Measurements from ENCODE around the gene OVOL1.
A peak's percentile ranks its signal among the peaks of the same experiment; 100 is the strongest.

Gene OVOL1

DNA sequence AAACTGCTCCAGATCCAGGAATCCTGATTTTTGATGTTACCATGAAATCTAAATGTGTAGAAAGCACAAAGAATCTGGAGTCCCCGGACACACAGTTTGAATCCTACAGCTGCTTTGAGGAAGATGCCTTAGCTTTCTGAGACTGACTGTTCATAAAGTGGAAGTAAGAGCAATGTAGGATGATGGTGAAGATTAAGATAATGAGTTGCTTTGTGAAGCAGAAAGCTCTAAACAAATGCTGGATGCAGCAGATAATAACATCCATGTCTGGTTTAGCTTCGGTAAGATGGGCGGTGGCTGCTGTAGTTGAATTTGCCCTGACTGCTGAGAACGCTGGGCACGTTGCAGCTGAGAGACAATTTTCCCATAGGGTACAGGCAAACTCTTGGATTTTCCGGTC, 20.1 kb downstream of the OVOL1 start:
- Histone ChIP-seq H3K27me3 (ENCODE audit: insufficient read depth, low read length) (peaks cover 19% of the 10 kb centered on the region), H3K4me3 (ENCODE audit: low read depth, low read length) (no peak overlapping the region), H3K4me1 (ENCODE audit: control insufficient read depth, insufficient read depth, low read length, unreplicated experiment) (no peaks in the 10 kb centered on the region), H3K79me2 (ENCODE audit: control insufficient read depth, insufficient read depth, low read length, unreplicated experiment) (no peaks in the 10 kb centered on the region), H3K36me3 (ENCODE audit: insufficient read depth, low read length) (no peaks in the 10 kb centered on the region), H2AFZ (ENCODE audit: low read length, unreplicated experiment) (no peak overlapping the region), H3K27ac (ENCODE audit: low read depth, low read length) (no peak overlapping the region)

DNA sequence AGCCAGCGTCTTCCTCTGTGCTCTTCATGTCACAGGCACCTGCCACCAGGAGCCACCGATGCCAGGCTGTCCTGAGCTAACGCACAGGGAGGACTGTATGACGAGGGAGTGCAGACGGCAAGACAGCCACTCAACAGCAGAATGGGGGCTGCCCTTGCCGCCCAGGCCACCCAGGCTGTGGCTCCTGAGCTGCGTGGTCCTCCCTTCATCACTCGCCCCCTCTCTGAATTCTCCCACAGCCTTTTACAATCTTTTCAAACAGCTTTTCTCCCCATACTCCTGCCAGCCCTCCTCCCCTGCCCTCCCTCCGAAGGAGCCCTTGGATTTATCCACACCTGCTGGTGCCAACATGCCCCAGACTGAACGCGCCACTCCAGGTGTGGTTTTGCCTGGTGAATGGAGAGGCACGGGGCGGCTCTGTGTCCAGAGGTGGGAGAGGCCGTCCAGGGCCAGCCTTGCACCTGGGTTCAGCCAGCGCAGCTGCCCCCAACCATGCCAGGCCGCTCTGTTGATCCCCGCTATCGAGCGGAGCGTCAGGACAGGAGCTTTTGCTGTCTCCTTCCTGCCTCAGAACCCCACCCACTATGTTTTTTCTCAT, 22.0 kb downstream of the OVOL1 start:
- Histone ChIP-seq H2AFZ (ENCODE audit: low read length, unreplicated experiment) (no peak overlapping the region), H3K36me3 (ENCODE audit: insufficient read depth, low read length) (no peaks in the 10 kb centered on the region), H3K27me3 (ENCODE audit: insufficient read depth, low read length) (peaks cover 5% of the 10 kb centered on the region), H3K4me3 (ENCODE audit: low read depth, low read length) (no peak overlapping the region), H3K4me1 (ENCODE audit: control insufficient read depth, insufficient read depth, low read length, unreplicated experiment) (peaks cover 3% of the 10 kb centered on the region), H3K27ac (ENCODE audit: low read depth, low read length) (no peak overlapping the region), H3K79me2 (ENCODE audit: control insufficient read depth, insufficient read depth, low read length, unreplicated experiment) (no peaks in the 10 kb centered on the region)

DNA sequence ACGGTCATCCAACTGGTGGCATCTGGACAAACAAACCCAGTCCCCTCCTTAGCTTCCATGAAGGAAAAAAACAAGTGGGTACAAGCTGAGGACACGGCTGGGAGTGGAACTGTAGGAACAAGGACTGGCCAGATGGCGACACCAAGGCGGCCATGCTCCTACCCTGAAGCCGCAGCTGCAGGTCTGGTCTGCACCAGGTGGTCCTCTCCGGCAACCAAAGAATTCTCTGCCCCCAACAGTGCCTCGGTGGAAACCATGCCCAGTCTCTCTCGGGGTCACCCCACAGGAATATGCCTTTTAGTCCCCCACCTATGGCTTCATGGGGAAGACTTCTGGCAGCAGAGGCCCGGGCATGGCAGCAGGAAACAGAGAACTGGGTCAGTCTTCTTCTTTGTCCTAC, 22.6 kb downstream of the OVOL1 start:
- H3K79me2 ChIP-seq (ENCODE audit: control insufficient read depth, insufficient read depth, low read length, unreplicated experiment): no peaks in the 10 kb centered on the region
- H2AFZ ChIP-seq (ENCODE audit: low read length, unreplicated experiment): no peak overlapping the region
- no peak overlapping the region for H3K27ac ChIP-seq (ENCODE audit: low read depth, low read length)
- H3K36me3 ChIP-seq (ENCODE audit: insufficient read depth, low read length): no peaks in the 10 kb centered on the region
- H3K27me3 ChIP-seq (ENCODE audit: insufficient read depth, low read length): no peaks in the 10 kb centered on the region
- peaks cover 10% of the 10 kb centered on the region for H3K4me1 ChIP-seq (ENCODE audit: control insufficient read depth, insufficient read depth, low read length, unreplicated experiment)
- H3K4me3 ChIP-seq (ENCODE audit: low read depth, low read length): no peak overlapping the region

DNA sequence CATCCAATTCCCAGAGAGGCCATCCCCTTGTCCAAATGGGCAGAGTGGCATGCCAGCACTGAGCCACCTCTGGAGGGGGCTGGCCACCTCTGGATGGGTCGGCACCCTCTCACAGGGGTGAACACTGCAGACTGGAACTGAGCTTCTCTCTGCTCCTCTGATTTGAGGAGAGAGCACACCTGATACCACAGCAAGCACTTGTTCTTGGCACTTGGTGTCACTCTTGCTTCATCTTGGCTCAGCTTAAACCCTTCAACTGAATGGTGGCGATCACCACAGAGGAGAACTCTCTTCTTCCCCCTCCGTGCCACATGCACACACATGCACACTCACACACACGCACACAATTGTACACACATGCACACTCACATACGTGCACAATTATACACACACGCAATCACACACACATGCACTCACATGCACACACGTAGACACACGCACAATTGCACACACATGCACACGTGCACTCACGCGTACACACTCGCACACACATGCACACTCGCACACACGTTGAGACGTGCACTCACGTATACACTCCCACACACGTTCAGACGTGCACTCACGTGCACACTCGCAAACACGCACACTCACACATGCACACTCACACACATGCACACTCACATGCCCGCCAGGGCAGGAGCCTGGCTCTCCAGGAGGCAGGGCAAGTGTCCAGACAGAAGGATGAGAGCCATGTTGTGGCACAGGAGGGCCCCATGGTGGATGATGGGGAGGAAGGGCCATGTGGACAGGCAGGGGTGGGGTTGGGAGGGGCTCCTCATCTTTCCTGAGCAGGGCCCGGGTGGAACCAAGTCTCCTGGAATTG, 23.4 kb downstream of the OVOL1 start:
- H3K79me2 ChIP-seq (ENCODE audit: control insufficient read depth, insufficient read depth, low read length, unreplicated experiment): no peaks in the 10 kb centered on the region
- H2AFZ ChIP-seq (ENCODE audit: low read length, unreplicated experiment): no peak overlapping the region
- H3K27ac ChIP-seq (ENCODE audit: low read depth, low read length): no peak overlapping the region
- H3K27me3 ChIP-seq (ENCODE audit: insufficient read depth, low read length): no peaks in the 10 kb centered on the region
- peaks cover 17% of the 10 kb centered on the region for H3K4me1 ChIP-seq (ENCODE audit: control insufficient read depth, insufficient read depth, low read length, unreplicated experiment)
- H3K36me3 ChIP-seq (ENCODE audit: insufficient read depth, low read length): no peaks in the 10 kb centered on the region
- no peak overlapping the region for H3K4me3 ChIP-seq (ENCODE audit: low read depth, low read length)

DNA sequence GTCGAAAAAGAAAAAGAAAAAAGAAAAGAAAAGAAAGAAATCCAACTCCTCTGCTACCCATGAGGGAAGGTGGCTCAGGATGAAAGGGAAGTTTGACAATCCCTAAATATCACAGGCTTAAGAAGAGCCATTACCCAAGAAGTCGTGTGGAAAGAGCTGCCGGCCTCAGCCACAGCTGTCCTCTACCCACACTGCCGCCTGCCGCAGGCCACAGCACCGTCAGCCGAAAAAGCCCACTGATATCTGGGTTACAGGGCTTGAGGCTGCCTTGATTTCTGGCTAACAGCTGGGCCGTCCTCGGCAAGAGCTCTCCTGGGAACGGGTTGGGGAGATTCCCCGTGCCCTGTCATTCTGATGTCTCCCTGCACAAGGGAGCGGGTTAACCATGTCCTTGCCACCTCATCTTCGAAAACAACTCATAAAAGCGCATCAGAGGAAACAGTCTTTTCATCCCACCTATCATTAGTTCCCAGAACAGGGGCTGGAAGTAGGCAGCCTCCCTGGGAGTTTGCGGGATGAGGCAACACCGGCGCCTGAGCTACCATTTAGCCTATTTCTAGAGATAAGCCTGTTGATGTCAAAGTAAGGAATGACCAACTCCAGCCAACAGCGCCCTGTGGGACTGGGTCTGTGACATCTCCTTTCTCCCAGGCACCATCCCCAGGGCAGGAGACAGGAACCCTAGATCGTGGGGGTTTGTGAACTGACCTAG, 25.1 kb downstream of the OVOL1 start:
- H2AFZ ChIP-seq (ENCODE audit: low read length, unreplicated experiment): no peak overlapping the region
- peaks cover 22% of the 10 kb centered on the region for H3K4me1 ChIP-seq (ENCODE audit: control insufficient read depth, insufficient read depth, low read length, unreplicated experiment)
- no peaks in the 10 kb centered on the region for H3K36me3 ChIP-seq (ENCODE audit: insufficient read depth, low read length)
- no peak overlapping the region for H3K27ac ChIP-seq (ENCODE audit: low read depth, low read length)
- no peaks in the 10 kb centered on the region for H3K27me3 ChIP-seq (ENCODE audit: insufficient read depth, low read length)
- peaks cover 6% of the 10 kb centered on the region for H3K79me2 ChIP-seq (ENCODE audit: control insufficient read depth, insufficient read depth, low read length, unreplicated experiment)
- no peak overlapping the region for H3K4me3 ChIP-seq (ENCODE audit: low read depth, low read length)

DNA sequence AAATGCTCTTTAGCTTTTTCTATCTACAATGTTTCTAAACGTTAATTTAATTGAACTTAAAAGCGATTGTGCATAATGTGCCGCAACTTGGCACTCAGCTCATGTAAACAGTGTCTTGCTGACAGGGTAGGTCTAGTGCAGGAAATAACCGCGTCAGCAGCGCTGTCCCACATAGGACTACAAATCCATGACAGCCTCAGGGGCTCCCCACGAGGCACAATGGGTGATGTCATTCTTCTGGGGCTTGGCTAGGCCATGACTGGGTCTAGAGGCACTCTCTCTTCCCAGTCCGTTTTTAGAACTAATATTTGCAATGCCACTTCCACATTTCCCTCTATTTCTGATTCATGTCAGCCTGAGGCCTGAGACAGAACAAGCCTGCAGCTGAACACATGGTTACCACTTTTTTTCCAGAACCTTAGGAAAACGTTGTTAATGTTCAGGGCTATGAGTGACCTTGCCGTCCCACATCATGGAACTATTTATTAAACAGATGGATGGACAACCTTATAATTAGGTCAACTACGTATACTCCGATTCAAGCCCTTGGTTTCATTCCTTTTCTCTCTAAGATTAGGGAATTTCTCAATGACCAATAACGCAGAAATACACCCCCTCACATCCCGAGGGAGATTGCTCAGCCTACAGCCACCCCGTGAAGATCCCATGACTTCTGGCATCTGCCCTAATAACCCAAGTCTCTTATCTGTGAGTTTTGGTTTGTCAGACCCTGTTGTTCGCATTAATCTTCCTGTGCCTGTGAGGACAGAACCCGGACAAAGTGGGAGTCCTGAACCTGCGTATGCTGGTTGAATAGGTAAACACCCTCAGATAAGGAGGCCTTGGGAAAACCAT, 27.5 kb downstream of the OVOL1 start:
- peaks cover 22% of the 10 kb centered on the region for H3K4me1 ChIP-seq (ENCODE audit: control insufficient read depth, insufficient read depth, low read length, unreplicated experiment)
- no peaks in the 10 kb centered on the region for H3K27me3 ChIP-seq (ENCODE audit: insufficient read depth, low read length)
- H3K4me3 ChIP-seq (ENCODE audit: low read depth, low read length): no peak overlapping the region
- no peak overlapping the region for H2AFZ ChIP-seq (ENCODE audit: low read length, unreplicated experiment)
- H3K79me2 ChIP-seq (ENCODE audit: control insufficient read depth, insufficient read depth, low read length, unreplicated experiment): peaks cover 9% of the 10 kb centered on the region
- no peaks in the 10 kb centered on the region for H3K36me3 ChIP-seq (ENCODE audit: insufficient read depth, low read length)
- H3K27ac ChIP-seq (ENCODE audit: low read depth, low read length): peak overlapping the region; percentile 64

DNA sequence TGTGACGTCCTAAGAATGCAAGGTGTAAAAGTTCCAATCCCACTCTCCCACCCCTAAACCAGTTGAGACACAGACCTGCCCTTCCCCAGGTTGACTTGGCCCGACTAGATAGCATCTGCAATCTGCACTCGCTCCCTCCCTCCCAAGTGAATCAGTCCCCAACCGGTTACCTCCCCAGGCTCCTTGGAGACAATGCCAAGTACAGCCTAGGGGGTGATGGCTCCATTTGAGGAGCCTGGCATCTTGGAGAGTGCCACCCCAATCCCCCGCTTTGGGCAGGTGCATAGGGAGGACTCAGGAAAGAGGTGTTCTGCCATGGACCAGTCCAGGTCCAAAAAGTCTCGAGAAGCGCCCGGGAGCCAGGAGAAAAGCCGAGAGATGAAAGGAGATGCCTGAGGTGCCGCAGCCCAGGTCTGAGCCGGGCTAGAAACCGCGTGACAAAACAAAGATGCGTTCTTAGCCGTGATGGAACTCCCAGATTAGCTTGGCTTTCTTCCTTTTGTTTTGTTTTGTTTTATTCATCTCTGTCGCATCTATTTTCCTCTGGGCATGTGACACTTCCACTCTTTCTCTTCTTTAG, 28.2 kb downstream of the OVOL1 start:
- peaks cover 22% of the 10 kb centered on the region for H3K4me1 ChIP-seq (ENCODE audit: control insufficient read depth, insufficient read depth, low read length, unreplicated experiment)
- peak overlapping the region; percentile 64; the same call in 1 of the 2 replicates for H3K27ac ChIP-seq (ENCODE audit: low read depth, low read length)
- H3K36me3 ChIP-seq (ENCODE audit: insufficient read depth, low read length): no peaks in the 10 kb centered on the region
- no peaks in the 10 kb centered on the region for H3K27me3 ChIP-seq (ENCODE audit: insufficient read depth, low read length)
- H2AFZ ChIP-seq (ENCODE audit: low read length, unreplicated experiment): no peak overlapping the region
- H3K79me2 ChIP-seq (ENCODE audit: control insufficient read depth, insufficient read depth, low read length, unreplicated experiment): peaks cover 9% of the 10 kb centered on the region
- no peak overlapping the region for H3K4me3 ChIP-seq (ENCODE audit: low read depth, low read length)

DNA sequence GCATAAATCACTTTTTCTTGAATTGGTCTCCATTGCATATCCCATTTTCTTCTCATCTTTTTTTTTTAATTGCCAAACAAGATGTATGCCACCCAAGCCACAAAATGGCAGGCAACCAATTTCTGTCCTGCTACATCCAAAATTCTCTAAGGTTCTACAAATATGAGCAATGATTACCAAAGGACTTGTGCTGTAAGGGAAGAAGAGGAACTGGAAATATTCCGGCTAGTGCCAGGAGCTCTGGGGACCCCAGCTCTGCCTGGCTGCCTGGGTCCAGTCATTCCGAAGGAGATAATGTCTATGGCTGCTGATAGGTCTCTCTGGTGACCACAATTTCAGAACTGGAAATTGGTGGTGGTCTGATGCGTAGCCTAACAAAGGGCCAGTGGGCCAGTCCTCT, 29.8 kb downstream of the OVOL1 start:
- Histone ChIP-seq H3K79me2 (ENCODE audit: control insufficient read depth, insufficient read depth, low read length, unreplicated experiment) (peaks cover 9% of the 10 kb centered on the region), H3K27ac (ENCODE audit: low read depth, low read length) (no peak overlapping the region), H3K27me3 (ENCODE audit: insufficient read depth, low read length) (no peaks in the 10 kb centered on the region), H3K4me1 (ENCODE audit: control insufficient read depth, insufficient read depth, low read length, unreplicated experiment) (peaks cover 22% of the 10 kb centered on the region), H2AFZ (ENCODE audit: low read length, unreplicated experiment) (no peak overlapping the region), H3K36me3 (ENCODE audit: insufficient read depth, low read length) (no peaks in the 10 kb centered on the region), H3K4me3 (ENCODE audit: low read depth, low read length) (peak overlapping the region; percentile 83)

DNA sequence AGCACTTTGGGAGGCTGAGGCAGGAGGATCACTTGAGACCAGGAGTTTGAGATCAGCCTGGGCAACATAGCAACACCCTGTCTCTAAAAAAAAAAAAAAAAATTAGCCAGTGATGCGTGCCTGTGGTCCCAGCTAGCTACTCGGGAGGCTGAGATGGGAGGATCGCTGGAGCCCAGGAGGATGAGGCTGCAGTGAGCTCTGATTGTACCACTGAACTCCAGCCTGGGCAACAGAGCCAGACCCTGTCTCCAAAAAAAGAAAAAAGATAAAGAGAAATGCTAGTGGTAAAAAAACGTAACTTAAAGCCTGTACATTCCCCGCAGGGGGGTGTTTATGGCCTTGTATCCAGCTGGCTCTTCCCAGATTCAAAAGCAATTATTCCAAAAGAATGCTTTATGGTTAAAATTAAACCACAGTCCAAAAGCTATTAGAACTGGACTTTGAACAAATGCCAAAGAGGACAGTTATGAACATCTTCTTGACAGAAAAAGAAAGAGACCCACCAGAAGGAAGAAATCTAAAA, 30.5 kb downstream of the OVOL1 start:
- H3K4me1 ChIP-seq (ENCODE audit: control insufficient read depth, insufficient read depth, low read length, unreplicated experiment): peaks cover 22% of the 10 kb centered on the region
- H3K27ac ChIP-seq (ENCODE audit: low read depth, low read length): peak overlapping the region; percentile 64
- no peaks in the 10 kb centered on the region for H3K36me3 ChIP-seq (ENCODE audit: insufficient read depth, low read length)

More for the DNA sequence above, 30.5 kb downstream of the OVOL1 start:
- Histone ChIP-seq H2AFZ (ENCODE audit: low read length, unreplicated experiment) (peak overlapping the region; percentile 92), H3K27me3 (ENCODE audit: insufficient read depth, low read length) (no peaks in the 10 kb centered on the region), H3K4me3 (ENCODE audit: low read depth, low read length) (peak overlapping the region; percentile 83), H3K79me2 (ENCODE audit: control insufficient read depth, insufficient read depth, low read length, unreplicated experiment) (peaks cover 9% of the 10 kb centered on the region)

Data from ACC112 (cell line).